H1 (cell line): Measurements from ENCODE around the gene RAB38. TPM values are rescaled to one million over a fixed set of nuclear protein-coding genes. Genes with fewer than 3 reads are reported as not detected.

ENCODE experiments used
- CTCF ChIA-PET: fragments of 300-600 bp; sonication (Branson Sonifier 250); formaldehyde crosslinking; loops from one replicate; lab custom pipeline; 2021; ENCODE audit not compliant: partially characterized antibody; lab: Charles Lee
- POLR2A ChIA-PET: fragments of 300-600 bp; sonication (Branson Sonifier 250); formaldehyde crosslinking; loops from one replicate; lab custom pipeline; 2021; ENCODE audit warnings: inconsistent platforms; ENCODE audit not compliant: partially characterized antibody; lab: Charles Lee
- DNase-seq, 2 experiments: peaks; one replicate each; pipeline versions ENCODE4 v3.0.0 to v3.0.0-alpha.2; 2010 to 2022; ENCODE audit warnings: low spot score in 2 of 2, low read depth in 1 of 2, mixed read lengths in 1 of 2
- FAIRE-seq: peaks from 2 replicates; lab custom pipeline; 2011; peaks lifted over from hg19 to GRCh38; lab: Jason Lieb, UNC
- H2AFZ ChIP-seq: 2 replicates; pipeline ENCODE4 v1.8.1; 2012; ENCODE audit warnings: low read length, inconsistent platforms
- H2AK5ac ChIP-seq: 2 replicates; pipeline ENCODE4 v1.6.1; 2013; ENCODE audit warnings: low read depth, low read length
- H2BK120ac ChIP-seq: replicated peaks from 2 replicates; pipeline ENCODE3; 2013; ENCODE audit warnings: low read depth, low read length, inconsistent platforms
- H2BK12ac ChIP-seq: 2 replicates; pipeline ENCODE4 v1.6.1; 2013; ENCODE audit warnings: low read depth, low read length
- H2BK15ac ChIP-seq: 2 replicates; pipeline ENCODE4 v1.6.1; 2013; ENCODE audit warnings: low read length
- H2BK20ac ChIP-seq: 2 replicates; pipeline ENCODE4 v1.6.1; 2013; ENCODE audit warnings: low read length
- H2BK5ac ChIP-seq: 2 replicates; pipeline ENCODE4 v1.6.1; 2013; ENCODE audit warnings: low read depth, low read length
- H3K14ac ChIP-seq: 2 replicates; pipeline ENCODE4 v1.6.1; 2013; ENCODE audit warnings: inconsistent platforms; ENCODE audit not compliant: insufficient read length
- H3K18ac ChIP-seq: 2 replicates; pipeline ENCODE4 v1.6.1; 2013; ENCODE audit warnings: low read length; ENCODE audit errors: extremely low read depth
- H3K23ac ChIP-seq: 2 replicates; pipeline ENCODE4 v1.6.1; 2013; ENCODE audit warnings: inconsistent platforms; ENCODE audit not compliant: insufficient read length
- H3K23me2 ChIP-seq: 2 replicates; pipeline ENCODE4 v1.6.1; 2013; ENCODE audit warnings: low read depth, low read length
- H3K27ac ChIP-seq: 2 replicates; pipeline ENCODE4 v1.6.1; 2011; ENCODE audit warnings: low read depth, low read length, inconsistent platforms
- H3K27me3 ChIP-seq, 4 experiments: replicated peaks in 1 of 4; 1 replicate in 1 of 4; 2 replicates in 3 of 4; pipeline versions ENCODE4 v1.6.1 to v1.8.1; 2011 to 2013; ENCODE audit warnings: low read length in 3 of 4, mild to moderate bottlenecking in 3 of 4, inconsistent platforms in 2 of 4, mixed read lengths in 2 of 4, moderate library complexity in 1 of 4; ENCODE audit not compliant: control insufficient read depth in 3 of 4, insufficient read depth in 3 of 4; ENCODE audit errors: extremely low read depth in 1 of 4
- H3K36me3 ChIP-seq, 4 experiments: 2 replicates each; pipeline versions ENCODE4 v1.6.1 to v1.8.1; 2011 to 2013; ENCODE audit warnings: mild to moderate bottlenecking in 4 of 4, low read length in 3 of 4, moderate library complexity in 2 of 4, control low read depth in 1 of 4, inconsistent platforms in 1 of 4; ENCODE audit not compliant: insufficient read depth in 4 of 4, control insufficient read depth in 2 of 4
- H3K4ac ChIP-seq: replicated peaks from 2 replicates; pipeline ENCODE3; 2013; ENCODE audit warnings: low read length, low read depth, mixed read lengths, inconsistent platforms; ENCODE audit not compliant: insufficient read length
- H3K4me1 ChIP-seq, 4 experiments: replicated peaks in 1 of 4; 1 replicate in 1 of 4; 2 replicates in 3 of 4; pipeline versions ENCODE4 v1.6.1 to v1.8.1; 2011 to 2013; ENCODE audit warnings: low read length in 3 of 4, inconsistent platforms in 2 of 4, mixed read lengths in 1 of 4; ENCODE audit not compliant: insufficient read depth in 4 of 4, control insufficient read depth in 3 of 4
- H3K4me2 ChIP-seq, 2 experiments: 2 replicates each; pipeline versions ENCODE4 v1.6.1 to v1.8.1; 2011 to 2013; ENCODE audit warnings: low read depth in 2 of 2, low read length in 2 of 2, control low read depth in 1 of 2, inconsistent platforms in 1 of 2, mild to moderate bottlenecking in 1 of 2; ENCODE audit not compliant: insufficient read depth in 1 of 2
- H3K4me3 ChIP-seq, 4 experiments: fragments of 200-600, 300-600 bp in 1 of 4; sonication (generic), shearing (Covaris generic), sonication (Bioruptor Twin) in 1 of 4; 2 replicates each; pipeline versions ENCODE4 v1.5.1 to v1.8.1; 2011 to 2016; ENCODE audit warnings: low read length in 4 of 4, low read depth in 3 of 4, control low read depth in 2 of 4, inconsistent platforms in 2 of 4, mild to moderate bottlenecking in 2 of 4, mixed read lengths in 1 of 4, moderate library complexity in 1 of 4; ENCODE audit not compliant: insufficient read depth in 2 of 4; ENCODE audit errors: extremely low read depth in 1 of 4
- H3K56ac ChIP-seq: replicated peaks from 2 replicates; pipeline ENCODE3; 2013; ENCODE audit warnings: low read depth, mild to moderate bottlenecking, mixed read lengths, low read length, inconsistent platforms; ENCODE audit not compliant: insufficient read length
- H3K79me1 ChIP-seq: 2 replicates; pipeline ENCODE4 v1.6.1; 2013; ENCODE audit warnings: low read depth, low read length, control low read depth
- H3K79me2 ChIP-seq, 2 experiments: 2 replicates each; pipeline versions ENCODE4 v1.6.1 to v1.8.1; 2012 to 2013; ENCODE audit warnings: low read length in 2 of 2, mild to moderate bottlenecking in 2 of 2, inconsistent platforms in 1 of 2; ENCODE audit not compliant: insufficient read depth in 2 of 2, control insufficient read depth in 1 of 2
- H3K9ac ChIP-seq, 4 experiments: replicated peaks in 1 of 4; 1 replicate in 1 of 4; 2 replicates in 3 of 4; pipeline versions ENCODE4 v1.6.1 to v1.8.1; 2011 to 2013; ENCODE audit warnings: low read depth in 3 of 4, low read length in 3 of 4, control low read depth in 2 of 4, mild to moderate bottlenecking in 2 of 4, moderate library complexity in 2 of 4, inconsistent platforms in 1 of 4; ENCODE audit errors: extremely low read depth in 1 of 4
- H3K9me3 ChIP-seq, 2 experiments: 2 replicates each; pipeline versions ENCODE4 v1.6.1 to v1.8.1; 2012 to 2013; ENCODE audit warnings: mild to moderate bottlenecking in 2 of 2, moderate library complexity in 2 of 2, control low read depth in 1 of 2, inconsistent platforms in 1 of 2, low read depth in 1 of 2, low read length in 1 of 2, mixed read lengths in 1 of 2; ENCODE audit not compliant: insufficient read depth in 2 of 2
- H4K20me1 ChIP-seq, 2 experiments: replicated peaks in 1 of 2; 2 replicates each; pipeline versions ENCODE3 to v1.8.1; 2011 to 2013; ENCODE audit warnings: inconsistent platforms in 2 of 2, low read length in 2 of 2, mild to moderate bottlenecking in 1 of 2; ENCODE audit not compliant: insufficient read depth in 2 of 2, control insufficient read depth in 1 of 2
- H4K5ac ChIP-seq: 2 replicates; pipeline ENCODE4 v1.6.1; 2013; ENCODE audit warnings: low read length, low read depth, mixed read lengths, inconsistent platforms; ENCODE audit not compliant: insufficient read length
- H4K8ac ChIP-seq: 2 replicates; pipeline ENCODE4 v1.8.0; 2013; ENCODE audit warnings: mild to moderate bottlenecking, moderate library complexity, low read length, inconsistent platforms; ENCODE audit not compliant: insufficient read depth; ENCODE audit errors: extremely low read depth
- H4K91ac ChIP-seq: replicated peaks from 2 replicates; pipeline ENCODE3; 2013; ENCODE audit warnings: low read length, mixed read lengths, inconsistent platforms; ENCODE audit not compliant: insufficient read length
- CBX5 ChIP-seq: fragments of 300-800, 300-1000 bp; sonication (generic); IDR thresholded peaks from 2 replicates; pipeline ENCODE4 v1.7.1; 2016; ENCODE audit warnings: antibody characterized with exemption, low read length, low read depth
- FOSL1 ChIP-seq: IDR thresholded peaks from 2 replicates; pipeline ENCODE4 v1.6.1; 2011; ENCODE audit warnings: mild to moderate bottlenecking, low read depth, low read length, moderate library complexity; ENCODE audit not compliant: insufficient read depth
- MAX ChIP-seq: IDR thresholded peaks from 2 replicates; pipeline ENCODE4 v1.6.1; 2012; ENCODE audit warnings: inconsistent platforms
- SIN3A ChIP-seq, 2 experiments: IDR thresholded peaks in 1 of 2; conservative IDR thresholded peaks in 1 of 2; 2 replicates each; pipeline ENCODE4 v1.6.1; 2011 to 2012; ENCODE audit warnings: low read length in 2 of 2, improper control_type of control experiment in 1 of 2, low read depth in 1 of 2, mild to moderate bottlenecking in 1 of 2
- SP2 ChIP-seq: IDR thresholded peaks from 2 replicates; pipeline ENCODE4 v1.6.1; 2012; ENCODE audit warnings: mild to moderate bottlenecking, low read length, inconsistent platforms
- TAF7 ChIP-seq: optimal IDR thresholded peaks from 2 replicates; pipeline ENCODE3; 2011; ENCODE audit warnings: low read depth, mild to moderate bottlenecking, inconsistent platforms, low read length, moderate library complexity, borderline replicate concordance
- TBP ChIP-seq: IDR thresholded peaks from 2 replicates; pipeline ENCODE4 v1.6.1; 2011; ENCODE audit warnings: low read depth, low read length, improper control_type of control experiment
- ZNF274 ChIP-seq: IDR thresholded peaks from 2 replicates; pipeline ENCODE4 v1.7.0; 2012; ENCODE audit warnings: low read length, borderline replicate concordance; ENCODE audit errors: extremely low read depth
- WGBS, 2 experiments: shearing (Covaris generic) in 1 of 2; methylation state at CpG; one replicate each; pipeline versions ENCODE4 v1.1.6 to v1.1.7; 2013 to 2015; ENCODE audit warnings: low lambda C conversion rate in 2 of 2, mixed read lengths in 2 of 2, inconsistent platforms in 1 of 2, low coverage in 1 of 2, missing lambda C conversion rate in 1 of 2; ENCODE audit not compliant: insufficient replicate concordance in 2 of 2, insufficient coverage in 1 of 2, insufficient read length in 1 of 2; ENCODE audit errors: extremely low coverage in 1 of 2, missing lambda C conversion rate in 1 of 2; 5-methylcytosine and 5-hydroxymethylcytosine counted together
- polyA plus RNA-seq, 7 experiments: library from polyadenylated mRNA; depleted of rRNA in 3 of 7; stranded (reverse) in 5 of 7; unstranded in 2 of 7; fragments of >200 nt in 5 of 7; fragments of 200-250 nt in 2 of 7; gene quantifications; 1 replicate in 5 of 7; 2 replicates in 1 of 7; 4 replicates in 1 of 7; pipeline versions ENCODE4 v1.2.1 to v1.2.3, GENCODE V29; 2011 to 2013; ENCODE audit warnings: missing spikeins in 2 of 7, mixed read lengths in 2 of 7
- total RNA-seq: library from RNA; stranded (reverse); fragmentation: NEBNext Ultra II Directional; extraction: Animal tissue kit (Norgen Biotek cat#: 25700); gene quantifications from 2 replicates; pipeline ENCODE4 v1.2.1, GENCODE V29; 2021
- TF ChIP-seq, protein P1 (sequence below), 3 experiments: IDR thresholded peaks; 1 replicate in 2 of 3; 2 replicates in 1 of 3; pipeline versions ENCODE4 v1.5.1 to v1.6.1; 2011; ENCODE audit warnings: low read length in 3 of 3, mild to moderate bottlenecking in 3 of 3, inconsistent platforms in 2 of 3, low read depth in 1 of 3, moderate library complexity in 1 of 3; ENCODE audit not compliant: insufficient read depth in 1 of 3; ENCODE audit errors: control extremely low read depth in 1 of 3

Gene RAB38
- total and polyA plus RNA-seq, 2 of the 8 experiments (the other 6 are each of a cell fraction or from before 2014, with no cell fraction given), result 15.4 to 16.5 TPM

DNA sequence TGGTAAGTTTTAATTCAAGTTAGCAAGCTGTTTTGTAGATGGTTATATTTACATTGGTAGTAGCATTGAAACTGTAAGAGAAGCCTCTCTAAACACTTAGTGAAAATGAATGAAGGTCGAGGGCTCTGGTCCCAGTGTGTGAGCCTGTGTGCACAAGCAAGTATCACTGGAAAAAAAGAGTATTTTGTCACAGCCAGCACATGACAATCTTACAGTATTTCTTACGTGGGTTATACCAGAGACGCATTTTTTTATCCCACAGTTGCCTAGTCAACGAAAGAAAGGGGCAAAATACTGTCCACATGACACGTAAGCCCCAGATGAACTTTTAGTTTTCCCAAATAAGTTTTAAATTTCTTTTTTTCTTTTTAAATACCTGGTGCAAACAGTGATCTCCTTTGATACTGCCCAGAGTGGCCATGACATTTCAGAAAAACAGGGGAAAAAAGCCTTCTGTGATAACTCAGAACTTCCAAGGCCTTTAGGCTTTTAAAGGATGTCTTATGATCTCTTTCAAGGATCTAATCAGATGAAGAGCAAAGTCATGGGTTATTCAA is 23.5 kb downstream of the RAB38 start:
- Histone ChIP-seq H3K79me1 (no peaks in the 10 kb centered on the region), H2AK5ac (no peak overlapping the region), H3K18ac (no peak overlapping the region), H3K56ac (no peak overlapping the region), H3K4me1 (no peaks in the 10 kb centered on the region), H2BK5ac (no peak overlapping the region), H4K5ac (no peak overlapping the region), H3K4me2 (no peak overlapping the region), H2BK15ac (no peak overlapping the region), H3K9me3 (peaks cover 9 to 11% of the 10 kb centered on the region in 2 experiments), H3K79me2 (peaks cover 0 to 2% of the 10 kb centered on the region in 2 experiments; a peak in 1 of 4 replicates), H4K8ac (no peak overlapping the region), H2BK20ac (no peak overlapping the region), H3K14ac (no peak overlapping the region), H2BK12ac (no peak overlapping the region), H2BK120ac (no peak overlapping the region), H3K27me3 (no peaks in the 10 kb centered on the region), H3K23ac (no peak overlapping the region), H4K20me1 (no peaks in the 10 kb centered on the region), H3K4me3 (no peak overlapping the region), H3K23me2 (no peaks in the 10 kb centered on the region), H4K91ac (no peak overlapping the region), H3K27ac (no peak overlapping the region), H3K9ac (no peak overlapping the region), H3K4ac (no peak overlapping the region), H2AFZ (no peak overlapping the region), H3K36me3 (peaks cover 0 to 3% (median 0%) of the 10 kb centered on the region in 4 experiments; a peak in 2 of 8 replicates)
- POLR2A ChIA-PET, result interaction anchor here (0.9 kb wide), 1 partner anchor 184 kb away, joined by 3 read pairs; no protein-coding TSS in a partner anchor
- CTCF ChIA-PET, result interaction anchor here (1.3 kb wide), 1 partner anchor 80 kb away, joined by 4 read pairs; no protein-coding TSS in a partner anchor
- no peak for FAIRE-seq
- 86% methylated on average over 5 of the region's 5 CpGs; no CpG with 5 or more reads in 1 of the 2 experiments for WGBS, 2 experiments
- DNase-seq, result no peak
- TF ChIP-seq ZNF274 (no peak), SIN3A (conservative IDR thresholded peaks at IDR 0.05 in 1 of 2, IDR thresholded peaks at IDR 0.05 in 1 of 2; ENCODE audit: low read depth in 1 of 2, low read length in 2 of 2) (no peak), SP2 (no peak), TAF7 (no peak), FOSL1 (no peak), MAX (no peak), TBP (no peak), CBX5 (no peak)
- TF ChIP-seq, protein P1, sequence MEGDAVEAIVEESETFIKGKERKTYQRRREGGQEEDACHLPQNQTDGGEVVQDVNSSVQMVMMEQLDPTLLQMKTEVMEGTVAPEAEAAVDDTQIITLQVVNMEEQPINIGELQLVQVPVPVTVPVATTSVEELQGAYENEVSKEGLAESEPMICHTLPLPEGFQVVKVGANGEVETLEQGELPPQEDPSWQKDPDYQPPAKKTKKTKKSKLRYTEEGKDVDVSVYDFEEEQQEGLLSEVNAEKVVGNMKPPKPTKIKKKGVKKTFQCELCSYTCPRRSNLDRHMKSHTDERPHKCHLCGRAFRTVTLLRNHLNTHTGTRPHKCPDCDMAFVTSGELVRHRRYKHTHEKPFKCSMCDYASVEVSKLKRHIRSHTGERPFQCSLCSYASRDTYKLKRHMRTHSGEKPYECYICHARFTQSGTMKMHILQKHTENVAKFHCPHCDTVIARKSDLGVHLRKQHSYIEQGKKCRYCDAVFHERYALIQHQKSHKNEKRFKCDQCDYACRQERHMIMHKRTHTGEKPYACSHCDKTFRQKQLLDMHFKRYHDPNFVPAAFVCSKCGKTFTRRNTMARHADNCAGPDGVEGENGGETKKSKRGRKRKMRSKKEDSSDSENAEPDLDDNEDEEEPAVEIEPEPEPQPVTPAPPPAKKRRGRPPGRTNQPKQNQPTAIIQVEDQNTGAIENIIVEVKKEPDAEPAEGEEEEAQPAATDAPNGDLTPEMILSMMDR (IDR thresholded peaks at IDR 0.05; ENCODE audit: control extremely low read depth in 1 of 3, insufficient read depth in 1 of 3, low read depth in 1 of 3, low read length in 3 of 3), result no peak
